ENCODE data around the gene SPSB3.

Gene SPSB3

DNA sequence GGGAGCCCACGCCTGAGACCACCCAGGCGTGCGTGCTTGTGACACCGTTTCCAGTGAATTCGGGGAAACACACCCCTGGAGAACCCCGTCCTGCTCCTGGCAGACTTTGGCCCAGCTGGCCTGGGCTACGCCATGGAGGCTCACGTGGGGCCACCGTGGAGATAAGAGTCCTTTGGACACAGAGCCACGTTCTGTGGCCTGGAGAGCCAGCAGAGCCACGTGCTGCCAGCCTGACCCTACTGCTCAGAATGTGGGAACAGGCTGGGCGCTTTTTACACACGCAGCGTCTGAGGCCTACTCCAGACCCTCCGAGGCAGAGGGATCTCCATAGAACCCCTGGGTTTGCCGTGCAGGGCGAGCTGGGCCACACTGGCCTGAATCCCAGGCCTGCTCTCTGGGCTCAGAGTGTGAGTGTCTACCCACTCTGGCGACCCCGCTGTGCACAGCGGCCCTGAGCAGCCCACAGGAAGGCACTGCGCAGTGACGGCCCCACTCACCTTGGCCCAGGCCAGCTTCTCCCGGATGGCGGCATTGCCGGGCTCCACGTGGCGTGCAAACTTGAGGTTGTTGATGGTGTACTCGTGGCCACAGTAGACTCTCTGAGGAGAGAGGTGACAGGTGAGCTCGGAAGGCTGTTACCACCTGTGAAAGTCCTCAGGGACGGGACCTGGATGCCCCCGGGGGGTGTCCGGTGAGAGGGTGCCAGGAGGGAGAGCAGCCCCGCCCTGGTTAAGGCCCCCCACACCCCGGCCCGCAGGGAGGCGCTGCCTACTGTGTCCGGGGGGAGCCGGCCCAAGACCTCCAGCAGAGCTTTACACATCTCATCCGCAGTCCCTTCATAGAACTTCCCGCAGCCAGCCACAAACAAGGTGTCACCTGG lies 34.3 kb upstream of the SPSB3 start (continued):
- TF ChIP-seq ZFP37 (tag by site-specific recombination; IDR thresholded peaks at IDR 0.05) (no peak), ZNF76 (tag by site-specific recombination; IDR thresholded peaks at IDR 0.05; ENCODE audit: borderline replicate concordance, low read depth) (no peak), ZNF23 (tag by site-specific recombination; IDR thresholded peaks at IDR 0.05; ENCODE audit: borderline replicate concordance) (no peak), ZNF596 (tag by site-specific recombination; IDR thresholded peaks at IDR 0.05) (no peak), ZNF626 (tag by site-specific recombination; IDR thresholded peaks at IDR 0.05) (no peak), ZNF214 (tag by site-specific recombination; IDR thresholded peaks at IDR 0.05; ENCODE audit: borderline replicate concordance) (no peak), ZFP69B (tag by site-specific recombination; IDR thresholded peaks at IDR 0.05) (no peak), HOXC10 (CRISPR knock-in tag; IDR thresholded peaks at IDR 0.05) (no peak)
- TF ChIP-seq, protein P1, sequence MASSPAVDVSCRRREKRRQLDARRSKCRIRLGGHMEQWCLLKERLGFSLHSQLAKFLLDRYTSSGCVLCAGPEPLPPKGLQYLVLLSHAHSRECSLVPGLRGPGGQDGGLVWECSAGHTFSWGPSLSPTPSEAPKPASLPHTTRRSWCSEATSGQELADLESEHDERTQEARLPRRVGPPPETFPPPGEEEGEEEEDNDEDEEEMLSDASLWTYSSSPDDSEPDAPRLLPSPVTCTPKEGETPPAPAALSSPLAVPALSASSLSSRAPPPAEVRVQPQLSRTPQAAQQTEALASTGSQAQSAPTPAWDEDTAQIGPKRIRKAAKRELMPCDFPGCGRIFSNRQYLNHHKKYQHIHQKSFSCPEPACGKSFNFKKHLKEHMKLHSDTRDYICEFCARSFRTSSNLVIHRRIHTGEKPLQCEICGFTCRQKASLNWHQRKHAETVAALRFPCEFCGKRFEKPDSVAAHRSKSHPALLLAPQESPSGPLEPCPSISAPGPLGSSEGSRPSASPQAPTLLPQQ (tag by site-specific recombination; IDR thresholded peaks at IDR 0.05): no peak
- TF ChIP-seq, protein P2, sequence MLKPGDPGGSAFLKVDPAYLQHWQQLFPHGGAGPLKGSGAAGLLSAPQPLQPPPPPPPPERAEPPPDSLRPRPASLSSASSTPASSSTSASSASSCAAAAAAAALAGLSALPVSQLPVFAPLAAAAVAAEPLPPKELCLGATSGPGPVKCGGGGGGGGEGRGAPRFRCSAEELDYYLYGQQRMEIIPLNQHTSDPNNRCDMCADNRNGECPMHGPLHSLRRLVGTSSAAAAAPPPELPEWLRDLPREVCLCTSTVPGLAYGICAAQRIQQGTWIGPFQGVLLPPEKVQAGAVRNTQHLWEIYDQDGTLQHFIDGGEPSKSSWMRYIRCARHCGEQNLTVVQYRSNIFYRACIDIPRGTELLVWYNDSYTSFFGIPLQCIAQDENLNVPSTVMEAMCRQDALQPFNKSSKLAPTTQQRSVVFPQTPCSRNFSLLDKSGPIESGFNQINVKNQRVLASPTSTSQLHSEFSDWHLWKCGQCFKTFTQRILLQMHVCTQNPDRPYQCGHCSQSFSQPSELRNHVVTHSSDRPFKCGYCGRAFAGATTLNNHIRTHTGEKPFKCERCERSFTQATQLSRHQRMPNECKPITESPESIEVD (tag by site-specific recombination; IDR thresholded peaks at IDR 0.05): no peak
- TF ChIP-seq, protein P3, sequence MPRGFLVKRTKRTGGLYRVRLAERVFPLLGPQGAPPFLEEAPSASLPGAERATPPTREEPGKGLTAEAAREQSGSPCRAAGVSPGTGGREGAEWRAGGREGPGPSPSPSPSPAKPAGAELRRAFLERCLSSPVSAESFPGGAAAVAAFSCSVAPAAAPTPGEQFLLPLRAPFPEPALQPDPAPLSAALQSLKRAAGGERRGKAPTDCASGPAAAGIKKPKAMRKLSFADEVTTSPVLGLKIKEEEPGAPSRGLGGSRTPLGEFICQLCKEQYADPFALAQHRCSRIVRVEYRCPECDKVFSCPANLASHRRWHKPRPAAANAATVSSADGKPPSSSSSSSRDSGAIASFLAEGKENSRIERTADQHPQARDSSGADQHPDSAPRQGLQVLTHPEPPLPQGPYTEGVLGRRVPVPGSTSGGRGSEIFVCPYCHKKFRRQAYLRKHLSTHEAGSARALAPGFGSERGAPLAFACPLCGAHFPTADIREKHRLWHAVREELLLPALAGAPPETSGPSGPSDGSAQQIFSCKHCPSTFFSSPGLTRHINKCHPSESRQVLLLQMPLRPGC (tag by site-specific recombination; IDR thresholded peaks at IDR 0.05): no peak
- TF ChIP-seq, protein P4, sequence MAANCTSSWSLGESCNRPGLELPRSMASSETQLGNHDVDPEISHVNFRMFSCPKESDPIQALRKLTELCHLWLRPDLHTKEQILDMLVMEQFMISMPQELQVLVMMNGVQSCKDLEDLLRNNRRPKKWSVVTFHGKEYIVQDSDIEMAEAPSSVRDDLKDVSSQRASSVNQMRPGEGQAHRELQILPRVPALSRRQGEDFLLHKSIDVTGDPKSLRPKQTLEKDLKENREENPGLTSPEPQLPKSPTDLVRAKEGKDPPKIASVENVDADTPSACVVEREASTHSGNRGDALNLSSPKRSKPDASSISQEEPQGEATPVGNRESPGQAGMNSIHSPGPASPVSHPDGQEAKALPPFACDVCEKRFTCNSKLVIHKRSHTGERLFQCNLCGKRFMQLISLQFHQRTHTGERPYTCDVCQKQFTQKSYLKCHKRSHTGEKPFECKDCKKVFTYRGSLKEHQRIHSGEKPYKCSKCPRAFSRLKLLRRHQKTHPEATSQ (tag by site-specific recombination; IDR thresholded peaks at IDR 0.05): no peak
- TF ChIP-seq, protein P5, sequence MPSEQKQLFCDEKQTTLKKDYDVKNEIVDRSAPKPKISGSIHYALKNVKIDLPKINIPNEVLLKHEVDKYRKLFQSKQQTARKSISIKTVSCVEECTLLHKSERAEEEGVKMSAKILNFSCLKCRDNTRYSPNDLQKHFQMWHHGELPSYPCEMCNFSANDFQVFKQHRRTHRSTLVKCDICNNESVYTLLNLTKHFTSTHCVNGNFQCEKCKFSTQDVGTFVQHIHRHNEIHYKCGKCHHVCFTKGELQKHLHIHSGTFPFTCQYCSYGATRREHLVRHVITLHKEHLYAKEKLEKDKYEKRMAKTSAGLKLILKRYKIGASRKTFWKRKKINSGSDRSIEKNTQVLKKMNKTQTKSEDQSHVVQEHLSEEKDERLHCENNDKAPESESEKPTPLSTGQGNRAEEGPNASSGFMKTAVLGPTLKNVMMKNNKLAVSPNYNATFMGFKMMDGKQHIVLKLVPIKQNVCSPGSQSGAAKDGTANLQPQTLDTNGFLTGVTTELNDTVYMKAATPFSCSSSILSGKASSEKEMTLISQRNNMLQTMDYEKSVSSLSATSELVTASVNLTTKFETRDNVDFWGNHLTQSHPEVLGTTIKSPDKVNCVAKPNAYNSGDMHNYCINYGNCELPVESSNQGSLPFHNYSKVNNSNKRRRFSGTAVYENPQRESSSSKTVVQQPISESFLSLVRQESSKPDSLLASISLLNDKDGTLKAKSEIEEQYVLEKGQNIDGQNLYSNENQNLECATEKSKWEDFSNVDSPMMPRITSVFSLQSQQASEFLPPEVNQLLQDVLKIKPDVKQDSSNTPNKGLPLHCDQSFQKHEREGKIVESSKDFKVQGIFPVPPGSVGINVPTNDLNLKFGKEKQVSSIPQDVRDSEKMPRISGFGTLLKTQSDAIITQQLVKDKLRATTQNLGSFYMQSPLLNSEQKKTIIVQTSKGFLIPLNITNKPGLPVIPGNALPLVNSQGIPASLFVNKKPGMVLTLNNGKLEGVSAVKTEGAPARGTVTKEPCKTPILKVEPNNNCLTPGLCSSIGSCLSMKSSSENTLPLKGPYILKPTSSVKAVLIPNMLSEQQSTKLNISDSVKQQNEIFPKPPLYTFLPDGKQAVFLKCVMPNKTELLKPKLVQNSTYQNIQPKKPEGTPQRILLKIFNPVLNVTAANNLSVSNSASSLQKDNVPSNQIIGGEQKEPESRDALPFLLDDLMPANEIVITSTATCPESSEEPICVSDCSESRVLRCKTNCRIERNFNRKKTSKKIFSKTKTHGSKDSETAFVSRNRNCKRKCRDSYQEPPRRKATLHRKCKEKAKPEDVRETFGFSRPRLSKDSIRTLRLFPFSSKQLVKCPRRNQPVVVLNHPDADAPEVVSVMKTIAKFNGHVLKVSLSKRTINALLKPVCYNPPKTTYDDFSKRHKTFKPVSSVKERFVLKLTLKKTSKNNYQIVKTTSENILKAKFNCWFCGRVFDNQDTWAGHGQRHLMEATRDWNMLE (tag by site-specific recombination; conservative IDR thresholded peaks at IDR 0.05; ENCODE audit: low read depth): no peak

DNA sequence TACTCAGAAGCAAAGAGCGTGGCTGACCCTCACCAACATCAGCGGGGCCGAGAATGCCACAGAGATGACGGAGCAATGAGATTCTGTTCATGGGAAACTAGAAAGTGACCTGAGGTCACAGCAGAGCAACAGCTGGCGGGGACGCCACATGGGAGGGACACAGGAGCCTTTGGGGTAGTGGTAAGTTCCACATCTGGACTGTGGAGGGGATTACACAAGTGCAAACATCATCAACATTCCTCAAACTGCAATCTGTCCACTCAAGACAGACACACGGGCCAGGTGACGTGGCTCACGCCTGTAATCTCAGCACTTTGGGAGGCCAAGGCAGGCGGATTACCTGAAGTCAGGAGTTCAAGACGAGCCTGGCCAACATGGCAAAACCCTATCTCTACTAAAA lies 33.1 kb upstream of the SPSB3 start:
- POLR2A ChIA-PET: no interaction called here
- Histone ChIP-seq H3K27ac (ENCODE audit: extremely low read depth, low read depth, low read length) (no peak overlapping the region), H3K9me3 (ENCODE audit: control insufficient read depth, insufficient read depth, low read depth, low read length) (no peaks in the 10 kb centered on the region), H3K4me3 (ENCODE audit: low read depth, low read length) (no peak overlapping the region), H3K4me1 (ENCODE audit: control insufficient read depth, insufficient read depth, low read length) (no peaks in the 10 kb centered on the region), H3K36me3 (ENCODE audit: control insufficient read depth in 2 of 2, insufficient read depth in 1 of 2, low read length in 2 of 2) (peaks cover 0 to 61% of the 10 kb centered on the region in 2 experiments; a peak in 2 of 3 replicates)
- CTCF ChIA-PET: interaction anchor here (0.7 kb wide), 1 partner anchor 16 kb away, joined by 3 read pairs; no protein-coding TSS in a partner anchor
- TF ChIP-seq GFI1B (tag by site-specific recombination; IDR thresholded peaks at IDR 0.05): no peak
- TF ChIP-seq, protein P5 (tag by site-specific recombination; conservative IDR thresholded peaks at IDR 0.05; ENCODE audit: low read depth): no peak
